Liver (tissue), 9 donors: ENCODE measurements around the gene C17orf50. TPM values are rescaled to one million over a fixed set of nuclear protein-coding genes. Genes with fewer than 3 reads are reported as not detected.

ENCODE experiments used
- DNase-seq: peaks from one replicate; pipeline ENCODE4 v3.0.0-alpha.2; 2017; ENCODE audit warnings: low spot score
- H3K27ac ChIP-seq, 2 donors: one replicate each; pipeline ENCODE4 v1.7.0; 2013; ENCODE audit warnings: inconsistent platforms in 2 of 2, low read length in 2 of 2, control low read depth in 1 of 2, low read depth in 1 of 2, mild to moderate bottlenecking in 1 of 2
- H3K27me3 ChIP-seq, 4 donors: one replicate each; pipeline versions ENCODE4 v1.6.1 to v1.7.0; 2013; ENCODE audit warnings: low read length in 3 of 4, inconsistent platforms in 1 of 4, mild to moderate bottlenecking in 1 of 4, moderate library complexity in 1 of 4; ENCODE audit not compliant: control insufficient read depth in 4 of 4, insufficient read depth in 4 of 4
- H3K36me3 ChIP-seq, 4 donors: one replicate each; pipeline versions ENCODE4 v1.6.1 to v1.7.0; 2013; ENCODE audit warnings: low read length in 3 of 4, mild to moderate bottlenecking in 3 of 4, low read depth in 1 of 4, moderate library complexity in 1 of 4; ENCODE audit not compliant: control insufficient read depth in 4 of 4, insufficient read depth in 3 of 4
- H3K4me1 ChIP-seq, 4 donors: one replicate each; pipeline versions ENCODE4 v1.6.1 to v1.7.0; 2013; ENCODE audit warnings: low read length in 3 of 4, mild to moderate bottlenecking in 3 of 4, moderate library complexity in 1 of 4; ENCODE audit not compliant: control insufficient read depth in 4 of 4, insufficient read depth in 4 of 4
- H3K4me3 ChIP-seq, 3 donors: one replicate each; pipeline versions ENCODE4 v1.6.1 to v1.7.0; 2013; ENCODE audit warnings: low read length in 3 of 3, control low read depth in 1 of 3, low read depth in 1 of 3, mild to moderate bottlenecking in 1 of 3
- H3K9ac ChIP-seq, 2 donors: one replicate each; pipeline ENCODE4 v1.7.0; 2013; ENCODE audit warnings: low read length in 2 of 2, mild to moderate bottlenecking in 2 of 2, moderate library complexity in 2 of 2, control low read depth in 1 of 2, low read depth in 1 of 2
- H3K9me3 ChIP-seq, 4 donors: one replicate each; pipeline versions ENCODE4 v1.6.1 to v1.7.0; 2013; ENCODE audit warnings: low read length in 3 of 4; ENCODE audit not compliant: control insufficient read depth in 4 of 4
- CTCF ChIP-seq: fragments of 150-350 bp; IDR thresholded peaks from 2 replicates; pipeline ENCODE4 v1.5.1; 2017; ENCODE audit warnings: improper control_type of control experiment, low read depth, low read length; ENCODE audit not compliant: missing input control
- EGR1 ChIP-seq, 2 donors: IDR thresholded peaks; 2 replicates each; pipeline ENCODE4 v1.6.1; 2016 to 2018; ENCODE audit warnings: antibody characterized with exemption in 2 of 2, low read depth in 2 of 2
- FOXA1 ChIP-seq: IDR thresholded peaks from 2 replicates; pipeline ENCODE4 v1.6.1; 2016; ENCODE audit warnings: antibody characterized with exemption
- FOXA2 ChIP-seq: IDR thresholded peaks from 2 replicates; pipeline ENCODE4 v1.6.1; 2016; ENCODE audit warnings: antibody characterized with exemption
- GABPA ChIP-seq, 2 donors: IDR thresholded peaks in 1 of 2; conservative IDR thresholded peaks in 1 of 2; 2 replicates each; pipeline ENCODE4 v1.6.1; 2016; ENCODE audit warnings: antibody characterized with exemption in 2 of 2, mild to moderate bottlenecking in 1 of 2, moderate library complexity in 1 of 2
- HNF4A ChIP-seq, 2 donors: conservative IDR thresholded peaks; 2 replicates each; pipeline ENCODE4 v1.6.1; 2016; ENCODE audit warnings: antibody characterized with exemption in 2 of 2, mild to moderate bottlenecking in 2 of 2
- HNF4G ChIP-seq: IDR thresholded peaks from 2 replicates; pipeline ENCODE4 v1.6.1; 2016; ENCODE audit warnings: antibody characterized with exemption
- JUND ChIP-seq, 2 donors: IDR thresholded peaks; 2 replicates each; pipeline ENCODE4 v1.6.1; 2016; ENCODE audit warnings: antibody characterized with exemption in 2 of 2
- NR2F2 ChIP-seq: IDR thresholded peaks from 2 replicates; pipeline ENCODE4 v1.6.1; 2016; ENCODE audit warnings: antibody characterized with exemption
- RAD21 ChIP-seq, 2 donors: IDR thresholded peaks; 2 replicates each; pipeline ENCODE4 v1.6.1; 2016; ENCODE audit warnings: antibody characterized with exemption in 2 of 2, mild to moderate bottlenecking in 2 of 2
- RXRA ChIP-seq, 2 donors: IDR thresholded peaks; 2 replicates each; pipeline ENCODE4 v1.6.1; 2017 to 2018; ENCODE audit warnings: antibody characterized with exemption in 2 of 2, mild to moderate bottlenecking in 1 of 2
- SP1 ChIP-seq: IDR thresholded peaks from 2 replicates; pipeline ENCODE4 v1.6.1; 2018; ENCODE audit warnings: antibody characterized with exemption, mild to moderate bottlenecking
- TAF1 ChIP-seq: conservative IDR thresholded peaks from 2 replicates; pipeline ENCODE4 v1.6.1; 2016; ENCODE audit warnings: antibody characterized with exemption, mild to moderate bottlenecking
- YY1 ChIP-seq: IDR thresholded peaks from 2 replicates; pipeline ENCODE4 v1.6.1; 2016; ENCODE audit warnings: antibody characterized with exemption, mild to moderate bottlenecking
- WGBS: extraction: QIAGEN DNeasy Blood & Tissue Kit; methylation state at CpG from one replicate; pipeline ENCODE4 v1.1.7; 2013; 5-methylcytosine and 5-hydroxymethylcytosine counted together
- polyA plus RNA-seq, 2 donors: library from polyadenylated mRNA; stranded (reverse) in 1 of 2; unstranded in 1 of 2; fragments of 200-250 nt in 1 of 2; fragments of >200 nt in 1 of 2; fragmentation: Nextera tagmentation in 1 of 2; extraction: Ambion mirVana in 1 of 2; gene quantifications; one replicate each; pipeline versions ENCODE4 v1.2.1 to v1.2.3, GENCODE V29; 2013 to 2015
- total RNA-seq, 2 donors: library from RNA; depleted of rRNA; stranded (reverse); fragments of >200 nt; gene quantifications; one replicate each; pipeline ENCODE4 v1.2.3, GENCODE V29; 2014
- TF ChIP-seq, protein P1 (sequence below): IDR thresholded peaks from 2 replicates; pipeline ENCODE4 v1.6.1; 2016; ENCODE audit warnings: antibody characterized with exemption
- TF ChIP-seq, protein P2 (sequence below): IDR thresholded peaks from 2 replicates; pipeline ENCODE4 v1.6.1; 2016; ENCODE audit warnings: antibody characterized with exemption, mild to moderate bottlenecking
- TF ChIP-seq, protein P3 (sequence below): IDR thresholded peaks from 2 replicates; pipeline ENCODE4 v1.6.1; 2016; ENCODE audit warnings: antibody characterized with exemption
- TF ChIP-seq, protein P4 (sequence below): IDR thresholded peaks from 2 replicates; pipeline ENCODE4 v1.6.1; 2016; ENCODE audit warnings: antibody characterized with exemption
- donor health status: healthy.
- donor health status: healthy.
- donor health status: healthy.
- donor health status: healthy.
- donor health status: healthy.

C17orf50 gene
- total and polyA plus RNA-seq, 4 donors: not detected

- peaks cover 0 to 14% (median 3%) of the 10 kb centered on the region in 4 donors for H3K27me3 ChIP-seq
- H3K4me3 ChIP-seq: no peak overlapping the region
- peaks cover 0 to 2% (median 0%) of the 10 kb centered on the region in 4 donors for H3K36me3 ChIP-seq
- no peaks in the 10 kb centered on the region for H3K9me3 ChIP-seq
- no peak for TF ChIP-seq GABPA (IDR thresholded peaks at IDR 0.05 in 1 of 2, conservative IDR thresholded peaks at IDR 0.05 in 1 of 2)
- TF ChIP-seq, protein P1, sequence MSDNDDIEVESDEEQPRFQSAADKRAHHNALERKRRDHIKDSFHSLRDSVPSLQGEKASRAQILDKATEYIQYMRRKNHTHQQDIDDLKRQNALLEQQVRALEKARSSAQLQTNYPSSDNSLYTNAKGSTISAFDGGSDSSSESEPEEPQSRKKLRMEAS: no peak
- TF ChIP-seq, protein P2, sequence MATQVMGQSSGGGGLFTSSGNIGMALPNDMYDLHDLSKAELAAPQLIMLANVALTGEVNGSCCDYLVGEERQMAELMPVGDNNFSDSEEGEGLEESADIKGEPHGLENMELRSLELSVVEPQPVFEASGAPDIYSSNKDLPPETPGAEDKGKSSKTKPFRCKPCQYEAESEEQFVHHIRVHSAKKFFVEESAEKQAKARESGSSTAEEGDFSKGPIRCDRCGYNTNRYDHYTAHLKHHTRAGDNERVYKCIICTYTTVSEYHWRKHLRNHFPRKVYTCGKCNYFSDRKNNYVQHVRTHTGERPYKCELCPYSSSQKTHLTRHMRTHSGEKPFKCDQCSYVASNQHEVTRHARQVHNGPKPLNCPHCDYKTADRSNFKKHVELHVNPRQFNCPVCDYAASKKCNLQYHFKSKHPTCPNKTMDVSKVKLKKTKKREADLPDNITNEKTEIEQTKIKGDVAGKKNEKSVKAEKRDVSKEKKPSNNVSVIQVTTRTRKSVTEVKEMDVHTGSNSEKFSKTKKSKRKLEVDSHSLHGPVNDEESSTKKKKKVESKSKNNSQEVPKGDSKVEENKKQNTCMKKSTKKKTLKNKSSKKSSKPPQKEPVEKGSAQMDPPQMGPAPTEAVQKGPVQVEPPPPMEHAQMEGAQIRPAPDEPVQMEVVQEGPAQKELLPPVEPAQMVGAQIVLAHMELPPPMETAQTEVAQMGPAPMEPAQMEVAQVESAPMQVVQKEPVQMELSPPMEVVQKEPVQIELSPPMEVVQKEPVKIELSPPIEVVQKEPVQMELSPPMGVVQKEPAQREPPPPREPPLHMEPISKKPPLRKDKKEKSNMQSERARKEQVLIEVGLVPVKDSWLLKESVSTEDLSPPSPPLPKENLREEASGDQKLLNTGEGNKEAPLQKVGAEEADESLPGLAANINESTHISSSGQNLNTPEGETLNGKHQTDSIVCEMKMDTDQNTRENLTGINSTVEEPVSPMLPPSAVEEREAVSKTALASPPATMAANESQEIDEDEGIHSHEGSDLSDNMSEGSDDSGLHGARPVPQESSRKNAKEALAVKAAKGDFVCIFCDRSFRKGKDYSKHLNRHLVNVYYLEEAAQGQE: no peak
- no peak for TF ChIP-seq FOXA1
- no peak for TF ChIP-seq TAF1
- no peak for TF ChIP-seq YY1
- TF ChIP-seq FOXA2: no peak
- TF ChIP-seq HNF4G: no peak
- no peak for TF ChIP-seq JUND (IDR thresholded peaks at IDR 0.05)
- TF ChIP-seq, protein P3, sequence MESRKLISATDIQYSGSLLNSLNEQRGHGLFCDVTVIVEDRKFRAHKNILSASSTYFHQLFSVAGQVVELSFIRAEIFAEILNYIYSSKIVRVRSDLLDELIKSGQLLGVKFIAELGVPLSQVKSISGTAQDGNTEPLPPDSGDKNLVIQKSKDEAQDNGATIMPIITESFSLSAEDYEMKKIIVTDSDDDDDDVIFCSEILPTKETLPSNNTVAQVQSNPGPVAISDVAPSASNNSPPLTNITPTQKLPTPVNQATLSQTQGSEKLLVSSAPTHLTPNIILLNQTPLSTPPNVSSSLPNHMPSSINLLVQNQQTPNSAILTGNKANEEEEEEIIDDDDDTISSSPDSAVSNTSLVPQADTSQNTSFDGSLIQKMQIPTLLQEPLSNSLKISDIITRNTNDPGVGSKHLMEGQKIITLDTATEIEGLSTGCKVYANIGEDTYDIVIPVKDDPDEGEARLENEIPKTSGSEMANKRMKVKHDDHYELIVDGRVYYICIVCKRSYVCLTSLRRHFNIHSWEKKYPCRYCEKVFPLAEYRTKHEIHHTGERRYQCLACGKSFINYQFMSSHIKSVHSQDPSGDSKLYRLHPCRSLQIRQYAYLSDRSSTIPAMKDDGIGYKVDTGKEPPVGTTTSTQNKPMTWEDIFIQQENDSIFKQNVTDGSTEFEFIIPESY: no peak
- no peak for TF ChIP-seq SP1
- TF ChIP-seq EGR1 (IDR thresholded peaks at IDR 0.05; ENCODE audit: low read depth in 2 of 2): no peak
- TF ChIP-seq, protein P4, sequence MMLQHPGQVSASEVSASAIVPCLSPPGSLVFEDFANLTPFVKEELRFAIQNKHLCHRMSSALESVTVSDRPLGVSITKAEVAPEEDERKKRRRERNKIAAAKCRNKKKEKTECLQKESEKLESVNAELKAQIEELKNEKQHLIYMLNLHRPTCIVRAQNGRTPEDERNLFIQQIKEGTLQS: no peak
- no peak for TF ChIP-seq HNF4A (conservative IDR thresholded peaks at IDR 0.05)
- TF ChIP-seq CTCF: no peak
- TF ChIP-seq NR2F2: no peak
- no peak for TF ChIP-seq RAD21 (IDR thresholded peaks at IDR 0.05)
- TF ChIP-seq RXRA (IDR thresholded peaks at IDR 0.05): no peak
- WGBS: 64% methylated on average over 9 of the region's 9 CpGs
- no peak for DNase-seq
- no peak overlapping the region for H3K27ac ChIP-seq
- H3K4me1 ChIP-seq: peaks cover 4 to 11% (median 10%) of the 10 kb centered on the region in 4 donors
- H3K9ac ChIP-seq: no peak overlapping the region
These were observed 31.1 kb downstream of the C17orf50 start for GRCh38 chr17:35791681-35792350.
